Upper lobe of left lung (tissue), 6 donors: ENCODE data around the gene CCDC61. TPM values are rescaled to one million over a fixed set of nuclear protein-coding genes. Genes with fewer than 3 reads are reported as not detected.

Experiments
- ATAC-seq, 2 donors: fragments of 200-7000 bp; cut with Tn5 transposase; one replicate each; pipeline ENCODE4 v1.9.1; 2022; ENCODE audit warnings: mild to moderate bottlenecking in 2 of 2, moderate library complexity in 2 of 2; ENCODE audit not compliant: low FRiP score in 2 of 2
- DNase-seq, 2 donors: peaks; one replicate each; pipeline ENCODE4 v3.0.0-alpha.2; 2019 to 2020
- H3K27ac ChIP-seq, 4 donors: fragments of 200-600 bp; sonication (generic); one replicate each; pipeline ENCODE4 v1.5.1; 2016 to 2019
- H3K27me3 ChIP-seq, 4 donors: fragments of 200-600 bp; sonication (generic); one replicate each; pipeline ENCODE4 v1.5.1; 2017 to 2019
- H3K36me3 ChIP-seq, 4 donors: fragments of 200-600 bp; sonication (generic); one replicate each; pipeline ENCODE4 v1.5.1; 2016 to 2019
- H3K4me1 ChIP-seq, 4 donors: fragments of 200-600 bp; sonication (generic); one replicate each; pipeline ENCODE4 v1.5.1; 2018 to 2019
- H3K4me3 ChIP-seq, 4 donors: fragments of 200-600 bp; sonication (generic); one replicate each; pipeline ENCODE4 v1.5.1; 2017 to 2019; ENCODE audit warnings: mild to moderate bottlenecking in 2 of 4, moderate library complexity in 1 of 4
- H3K9me3 ChIP-seq, 4 donors: fragments of 200-600 bp; sonication (generic); one replicate each; pipeline ENCODE4 v1.5.1; 2018 to 2019
- EP300 ChIP-seq, 4 donors: sonication (generic); formaldehyde crosslinking; IDR thresholded peaks; one replicate each; pipeline ENCODE4 v1.5.1; 2017; ENCODE audit warnings: antibody characterized with exemption in 4 of 4, control low read depth in 2 of 4
- POLR2A ChIP-seq, 4 donors: fragments of 450-650 bp; IDR thresholded peaks; one replicate each; pipeline ENCODE4 v1.5.1; 2016 to 2017; ENCODE audit warnings: antibody characterized with exemption in 4 of 4, mild to moderate bottlenecking in 2 of 4
- POLR2AphosphoS5 ChIP-seq, 2 donors: sonication (generic); formaldehyde crosslinking; IDR thresholded peaks; one replicate each; pipeline ENCODE4 v1.5.1; 2017; ENCODE audit warnings: antibody characterized with exemption in 2 of 2
- WGBS, 2 donors: methylation state at CpG; one replicate each; pipeline ENCODE4 v1.1.5; 2017 to 2018; 5-methylcytosine and 5-hydroxymethylcytosine counted together
- total RNA-seq, 6 donors: library from RNA; depleted of rRNA in 4 of 6; stranded (reverse); fragments of >200 nt in 4 of 6; gene quantifications; one replicate each; pipeline versions ENCODE4 v1.1.0 to v1.2.1, GENCODE V29; 2016 to 2021
- TF ChIP-seq, protein P1 (sequence below), 6 experiments: fragments of 450-650 bp in 4 of 6; fragments of 200-600 bp in 2 of 6; sonication (generic) in 2 of 6; IDR thresholded peaks; one replicate each; pipeline ENCODE4 v1.5.1; 2016 to 2019; ENCODE audit warnings: antibody characterized with exemption in 6 of 6
- donor health status: DM: no; HTN: no; CAD: no; lungs with moderate emphysema.
- donor health status: DM: no; HTN: yes; CAD: no; lungs with severe emphysema.

CCDC61 gene
- total RNA-seq, 6 donors from 2014 or later: 5.9 to 28.3 (median 20.3) TPM

DNA sequence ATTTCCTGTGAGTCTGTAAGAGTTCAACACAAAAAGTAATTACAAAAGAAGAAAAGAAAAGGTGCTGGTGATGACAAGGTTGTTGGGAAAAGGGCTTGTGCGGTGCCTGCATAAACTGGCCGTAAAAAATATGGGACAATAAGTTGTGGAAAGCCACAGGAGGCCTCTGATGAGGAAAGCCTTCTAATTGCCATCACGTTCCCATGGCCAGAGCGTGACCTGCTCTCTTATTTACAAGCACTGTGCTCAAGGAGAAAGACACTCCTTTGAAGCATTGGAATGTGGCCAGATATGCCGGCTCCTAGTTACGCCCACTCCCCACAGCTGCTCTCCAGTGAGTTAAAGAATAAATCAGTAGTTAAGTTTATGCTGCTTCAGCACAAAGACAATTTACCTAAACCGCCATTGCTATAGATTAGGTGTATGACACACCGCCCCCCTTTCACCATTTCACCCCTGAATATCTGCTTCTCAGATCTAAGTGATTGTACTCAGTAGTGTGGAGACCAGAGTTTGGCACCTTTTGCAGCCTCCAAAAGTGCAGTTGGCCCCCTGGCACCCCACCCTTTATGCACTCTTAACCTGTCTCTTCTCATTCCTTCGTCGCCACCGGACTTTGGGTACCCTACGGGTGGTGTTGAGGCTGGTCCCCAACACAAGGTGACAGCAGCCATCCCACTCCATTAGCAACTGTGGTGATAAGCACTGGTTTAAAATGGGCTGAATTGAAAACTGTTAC, 35.7 kb downstream of the CCDC61 start:
- TF ChIP-seq POLR2AphosphoS5 (IDR thresholded peaks at IDR 0.05) (no peak), POLR2A (IDR thresholded peaks at IDR 0.05) (no peak), EP300 (IDR thresholded peaks at IDR 0.05) (no peak)
- TF ChIP-seq, protein P1, sequence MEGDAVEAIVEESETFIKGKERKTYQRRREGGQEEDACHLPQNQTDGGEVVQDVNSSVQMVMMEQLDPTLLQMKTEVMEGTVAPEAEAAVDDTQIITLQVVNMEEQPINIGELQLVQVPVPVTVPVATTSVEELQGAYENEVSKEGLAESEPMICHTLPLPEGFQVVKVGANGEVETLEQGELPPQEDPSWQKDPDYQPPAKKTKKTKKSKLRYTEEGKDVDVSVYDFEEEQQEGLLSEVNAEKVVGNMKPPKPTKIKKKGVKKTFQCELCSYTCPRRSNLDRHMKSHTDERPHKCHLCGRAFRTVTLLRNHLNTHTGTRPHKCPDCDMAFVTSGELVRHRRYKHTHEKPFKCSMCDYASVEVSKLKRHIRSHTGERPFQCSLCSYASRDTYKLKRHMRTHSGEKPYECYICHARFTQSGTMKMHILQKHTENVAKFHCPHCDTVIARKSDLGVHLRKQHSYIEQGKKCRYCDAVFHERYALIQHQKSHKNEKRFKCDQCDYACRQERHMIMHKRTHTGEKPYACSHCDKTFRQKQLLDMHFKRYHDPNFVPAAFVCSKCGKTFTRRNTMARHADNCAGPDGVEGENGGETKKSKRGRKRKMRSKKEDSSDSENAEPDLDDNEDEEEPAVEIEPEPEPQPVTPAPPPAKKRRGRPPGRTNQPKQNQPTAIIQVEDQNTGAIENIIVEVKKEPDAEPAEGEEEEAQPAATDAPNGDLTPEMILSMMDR (IDR thresholded peaks at IDR 0.05): no peak
- no peak overlapping the region for H3K27ac ChIP-seq
- no peaks in the 10 kb centered on the region for H3K9me3 ChIP-seq
- no peaks in the 10 kb centered on the region for H3K4me1 ChIP-seq
- ATAC-seq (no peak), DNase-seq (no peak)
- H3K36me3 ChIP-seq: no peaks in the 10 kb centered on the region
- no peaks in the 10 kb centered on the region for H3K27me3 ChIP-seq
- no peak overlapping the region for H3K4me3 ChIP-seq
- WGBS, 2 donors: 57 to 59% methylated on average over 12 of the region's 12 CpGs

DNA sequence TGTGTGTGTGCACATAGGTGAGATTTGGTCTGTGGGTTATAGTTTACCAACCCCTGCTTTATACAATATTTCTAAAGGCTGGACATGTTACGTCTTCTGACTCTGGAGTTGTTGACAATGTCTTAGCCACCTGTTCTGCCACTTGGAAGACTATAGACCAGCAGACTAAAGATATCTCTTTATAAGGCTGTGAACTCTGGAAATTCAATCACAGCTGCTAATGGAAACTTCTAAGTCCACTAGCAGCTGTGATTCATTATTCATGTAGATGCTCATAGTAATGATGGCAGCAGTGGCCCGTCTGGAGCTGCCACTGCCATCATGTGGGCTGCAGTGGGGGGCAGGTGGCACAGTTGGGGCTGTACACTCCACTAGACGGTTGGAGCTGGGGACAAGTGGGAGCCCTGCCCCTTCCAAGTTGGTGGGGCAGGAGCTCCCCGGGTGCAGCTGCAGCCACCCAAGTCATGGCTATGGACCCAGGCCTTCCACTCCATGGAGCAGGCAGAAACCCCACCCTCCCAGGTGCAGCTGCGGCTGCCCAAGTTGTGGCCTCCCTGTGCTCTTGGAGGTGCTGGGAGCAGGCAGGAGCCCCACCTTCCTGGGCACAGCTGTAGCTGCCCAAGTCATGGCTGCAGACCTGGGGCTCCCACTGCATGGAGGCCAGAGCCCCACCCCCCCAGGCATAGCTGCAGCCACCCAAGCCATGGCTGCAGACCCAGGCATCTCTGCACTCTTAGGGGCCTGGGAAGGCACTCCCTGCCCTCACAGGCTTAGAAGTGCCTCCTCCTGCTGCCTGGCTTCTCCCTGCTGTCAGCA, 36.7 kb downstream of the CCDC61 start:
- no peaks in the 10 kb centered on the region for H3K27me3 ChIP-seq
- H3K9me3 ChIP-seq: no peaks in the 10 kb centered on the region
- 73 to 92% methylated on average over 2 to 4 of the region's 5 CpGs for WGBS, 2 donors
- H3K4me3 ChIP-seq: no peak overlapping the region
- no peak for ATAC-seq
- TF ChIP-seq EP300 (IDR thresholded peaks at IDR 0.05) (no peak), POLR2AphosphoS5 (IDR thresholded peaks at IDR 0.05) (no peak), POLR2A (IDR thresholded peaks at IDR 0.05) (no peak)
- TF ChIP-seq, protein P1 (IDR thresholded peaks at IDR 0.05): no peak
- DNase-seq: no peak
- H3K4me1 ChIP-seq: no peaks in the 10 kb centered on the region
- no peak overlapping the region for H3K27ac ChIP-seq
- H3K36me3 ChIP-seq: no peaks in the 10 kb centered on the region

DNA sequence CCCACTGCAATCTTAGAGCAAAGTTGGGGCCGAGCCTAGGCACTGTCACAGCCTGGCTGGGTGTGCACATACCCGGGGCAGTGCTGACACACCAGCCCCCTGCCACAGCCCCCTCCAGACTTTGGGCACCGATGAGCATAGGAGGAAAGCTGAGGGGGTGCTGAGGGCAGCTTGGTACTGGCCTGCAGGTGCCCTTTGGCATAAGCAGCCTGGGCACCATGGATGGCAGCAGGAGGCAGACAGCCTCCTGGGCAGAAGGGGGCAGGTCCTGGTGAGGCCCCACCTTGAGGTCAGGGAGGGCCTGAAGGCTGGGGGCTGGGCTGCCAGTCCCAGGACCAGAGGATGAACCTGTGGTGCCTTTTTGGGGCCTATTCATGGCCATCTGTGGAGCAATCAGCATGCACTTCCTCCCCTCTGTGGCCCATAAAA, 37.3 kb downstream of the CCDC61 start:
- Histone ChIP-seq H3K4me1 (no peaks in the 10 kb centered on the region), H3K27ac (no peak overlapping the region), H3K27me3 (no peaks in the 10 kb centered on the region), H3K9me3 (no peaks in the 10 kb centered on the region), H3K4me3 (no peak overlapping the region), H3K36me3 (no peaks in the 10 kb centered on the region)
- DNase-seq (no peak), ATAC-seq (no peak)
- WGBS, 2 donors: 60% methylated on average over 1 to 2 of the region's 3 CpGs
- no peak for TF ChIP-seq EP300 (IDR thresholded peaks at IDR 0.05)
- TF ChIP-seq, protein P1 (IDR thresholded peaks at IDR 0.05): no peak

DNA sequence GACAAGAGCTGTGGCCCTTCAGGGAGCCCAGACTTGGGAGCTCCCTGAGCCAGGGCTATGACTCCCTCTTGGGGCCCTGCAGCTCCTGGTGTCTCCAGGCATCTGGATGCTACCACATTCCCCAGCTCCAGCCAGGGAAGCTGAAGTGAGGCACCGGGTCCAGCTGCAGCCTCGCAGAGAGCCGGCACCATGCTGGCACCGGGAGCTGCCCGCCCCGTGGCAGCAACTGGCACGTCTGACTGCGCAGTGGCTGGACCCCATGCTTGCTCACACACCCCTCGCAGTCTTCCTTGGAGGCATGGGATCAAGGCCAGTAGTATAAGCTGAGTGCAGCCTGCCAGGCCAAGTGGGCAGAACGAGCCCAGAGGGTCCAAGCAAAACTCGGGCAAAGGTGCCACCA, 38.1 kb downstream of the CCDC61 start:
- Histone ChIP-seq H3K27me3 (no peaks in the 10 kb centered on the region), H3K4me3 (no peak overlapping the region), H3K4me1 (no peaks in the 10 kb centered on the region), H3K27ac (no peak overlapping the region), H3K9me3 (no peaks in the 10 kb centered on the region), H3K36me3 (no peaks in the 10 kb centered on the region)
- 92 to 100% methylated on average over 2 to 3 of the region's 11 CpGs for WGBS, 2 donors
- ATAC-seq: no peak
- TF ChIP-seq POLR2AphosphoS5 (IDR thresholded peaks at IDR 0.05) (no peak), POLR2A (IDR thresholded peaks at IDR 0.05) (no peak), EP300 (IDR thresholded peaks at IDR 0.05) (no peak)
- TF ChIP-seq, protein P1 (IDR thresholded peaks at IDR 0.05): no peak
- DNase-seq: no peak
